HG02970 (cell line): ENCODE measurements around the gene FBXL2.

Source experiments
- ATAC-seq: cut with Tn5 transposase; IDR thresholded peaks from one replicate; pipeline ENCODE4 v1.9.1; 2021; ENCODE audit warnings: mild to moderate bottlenecking, moderate library complexity, moderate number of reproducible peaks; ENCODE audit not compliant: unreplicated experiment, low FRiP score

The FBXL2 gene, protein sequence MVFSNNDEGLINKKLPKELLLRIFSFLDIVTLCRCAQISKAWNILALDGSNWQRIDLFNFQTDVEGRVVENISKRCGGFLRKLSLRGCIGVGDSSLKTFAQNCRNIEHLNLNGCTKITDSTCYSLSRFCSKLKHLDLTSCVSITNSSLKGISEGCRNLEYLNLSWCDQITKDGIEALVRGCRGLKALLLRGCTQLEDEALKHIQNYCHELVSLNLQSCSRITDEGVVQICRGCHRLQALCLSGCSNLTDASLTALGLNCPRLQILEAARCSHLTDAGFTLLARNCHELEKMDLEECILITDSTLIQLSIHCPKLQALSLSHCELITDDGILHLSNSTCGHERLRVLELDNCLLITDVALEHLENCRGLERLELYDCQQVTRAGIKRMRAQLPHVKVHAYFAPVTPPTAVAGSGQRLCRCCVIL

DNA sequence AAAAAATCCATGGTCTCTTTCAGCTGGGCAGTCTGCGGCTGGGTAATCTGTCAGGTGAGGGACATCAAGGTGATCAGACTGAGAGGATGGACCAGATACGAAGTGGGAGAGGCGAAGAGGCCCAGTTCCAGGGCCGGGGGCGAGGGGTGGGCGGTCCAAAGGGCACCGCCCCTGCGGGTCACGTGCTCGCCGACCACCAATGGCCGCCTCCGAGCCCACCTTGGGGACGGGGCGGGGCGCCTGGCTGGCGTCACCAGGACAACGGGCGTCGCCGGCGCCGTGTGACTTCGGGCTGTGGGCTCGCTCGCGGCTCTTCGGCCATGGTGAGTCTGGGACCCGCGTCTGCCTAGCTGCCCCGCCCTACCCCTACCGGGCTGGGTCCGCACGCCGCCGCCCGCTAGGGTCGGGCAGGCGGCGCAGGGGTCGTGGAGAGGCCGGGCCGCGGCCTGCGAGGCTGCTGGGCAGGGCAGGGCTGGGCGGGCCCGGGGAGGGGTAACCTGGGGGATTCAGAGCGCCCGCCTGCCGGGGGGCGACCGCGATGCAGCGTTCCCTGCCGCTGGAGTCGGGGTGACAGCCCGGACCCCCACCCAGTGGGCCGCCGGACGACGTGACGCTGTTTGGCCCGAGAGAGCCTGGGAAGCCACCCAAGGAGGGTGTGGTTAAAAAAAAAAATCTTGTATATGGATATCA is at the start of gene FBXL2:
TSS of gene FBXL2 (plus strand) at position 250 of the 690 bp plus-strand sequence. CDS start at position 321, 71 bp downstream.
- ATAC-seq, result peak; percentile 55

DNA sequence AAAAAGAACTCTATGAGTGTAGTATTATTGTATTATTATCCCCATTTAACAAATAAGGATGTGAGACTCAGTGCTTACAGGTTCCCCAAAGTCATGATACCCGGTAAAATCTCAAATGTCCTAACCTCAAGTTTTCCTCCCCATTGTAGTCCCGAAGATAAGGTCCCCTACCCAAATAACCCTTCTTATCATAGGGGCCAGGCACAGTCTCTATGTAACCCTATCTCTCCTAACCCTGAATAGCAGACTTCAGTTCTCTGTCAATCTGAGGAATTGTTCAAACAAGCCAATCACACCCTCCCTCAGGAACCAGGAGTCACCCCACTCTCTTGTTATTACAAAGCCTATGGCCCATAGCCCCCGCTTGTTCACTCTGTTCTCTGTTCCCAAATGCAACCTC is 48.2 kb upstream of the FBXL2 start:
- no peak for ATAC-seq

- ATAC-seq, result no peak
Observed at GRCh38 chr3:33229947-33230346, 47.3 kb upstream of the FBXL2 start.

DNA sequence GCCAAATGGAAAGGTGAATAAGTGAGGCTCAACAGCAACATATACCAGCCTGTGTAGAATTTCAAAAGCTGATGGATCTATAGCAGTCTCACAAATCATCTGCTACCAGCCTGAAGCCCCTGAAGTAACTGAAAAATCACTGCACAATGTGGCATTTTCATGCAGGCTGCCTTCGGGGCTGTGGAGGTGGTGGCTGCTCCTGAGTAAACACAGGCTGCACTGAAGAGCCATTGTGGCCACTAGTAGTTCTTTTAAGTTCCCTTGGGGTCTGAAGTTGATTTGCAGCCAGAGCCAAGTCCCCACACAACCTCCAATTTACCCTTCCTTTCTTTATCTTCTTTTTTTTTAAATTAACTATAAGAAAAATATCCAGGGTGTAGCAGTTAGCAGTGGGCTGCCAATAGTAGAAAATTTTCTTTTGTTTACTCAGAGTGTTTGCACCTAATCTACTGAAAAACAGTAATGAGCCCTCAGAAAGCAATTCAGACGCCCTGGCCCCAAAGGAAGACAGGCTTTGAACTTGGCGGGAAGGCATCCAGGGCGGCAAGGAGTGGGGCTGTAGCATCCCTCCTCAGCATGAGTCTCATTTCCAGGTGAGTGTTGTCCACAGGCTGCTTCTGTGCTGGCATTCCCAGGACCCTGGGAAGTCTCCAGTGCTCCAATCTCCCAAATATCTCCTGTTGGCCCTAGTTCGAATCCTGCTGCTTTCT is 45.3 kb upstream of the FBXL2 start:
- ATAC-seq, result no peak

GRCh38 chr3:33233884-33234283 is 43.4 kb upstream of the FBXL2 start:
- ATAC-seq, result no peak

DNA sequence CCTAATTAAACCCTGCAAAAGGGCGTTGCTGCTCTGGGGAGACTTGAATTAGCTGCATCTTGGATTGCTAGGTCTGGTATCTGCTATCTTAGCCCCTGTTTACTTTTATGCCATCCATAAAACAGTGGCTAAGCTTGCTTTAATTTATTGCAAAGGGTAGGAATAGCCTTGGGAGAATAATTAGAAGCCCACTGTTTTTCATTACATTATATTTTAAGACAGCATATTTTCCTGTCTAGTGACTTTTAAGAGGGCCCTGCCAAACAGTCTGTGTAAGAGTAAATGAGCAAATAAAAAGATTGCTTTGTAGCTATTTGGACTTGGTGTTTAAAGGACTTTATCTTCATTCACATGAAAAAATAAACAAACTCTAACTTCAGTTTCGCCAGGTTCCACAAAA is 41.2 kb upstream of the FBXL2 start:
- ATAC-seq, result no peak

DNA sequence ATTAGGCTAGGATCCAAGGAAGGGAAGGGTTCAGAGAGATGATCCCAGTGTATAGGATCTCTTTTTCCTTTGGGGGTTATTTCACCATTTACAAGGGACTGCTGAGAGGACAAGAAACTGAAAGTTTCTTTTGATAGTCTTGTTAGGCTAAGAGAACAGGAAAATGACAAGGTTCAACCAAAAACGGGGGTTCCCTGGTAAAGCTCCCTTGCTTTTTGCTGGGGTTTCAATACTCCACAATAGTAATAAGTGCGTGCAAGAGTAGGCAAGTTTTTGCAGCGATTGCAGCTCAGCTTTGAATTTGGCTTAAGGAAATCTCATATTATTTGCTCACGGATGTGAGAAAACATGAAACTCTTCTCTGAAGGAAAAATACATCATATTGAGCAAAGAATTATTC is 39.8 kb upstream of the FBXL2 start:
- no peak for ATAC-seq

DNA sequence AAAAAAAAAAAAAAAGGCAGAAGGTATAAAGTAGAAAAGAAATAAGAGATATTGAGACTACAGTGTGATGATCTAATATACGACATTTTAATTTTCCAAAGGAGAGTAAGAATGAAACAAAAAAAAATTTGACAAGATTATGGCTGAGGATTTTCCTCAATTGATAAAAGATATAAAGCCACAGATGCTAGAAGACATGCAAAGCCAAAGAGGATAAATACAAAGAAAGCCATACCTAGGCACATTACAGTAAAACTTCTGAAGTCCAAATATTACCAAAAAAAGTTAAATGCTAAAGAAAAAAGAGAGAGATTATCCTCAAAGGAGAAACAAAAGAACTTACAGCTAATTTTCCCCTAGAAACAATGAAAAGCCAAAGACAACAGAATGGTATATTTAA is 38.3 kb upstream of the FBXL2 start:
- no peak for ATAC-seq

GRCh38 chr3:33240261-33240660 is 37.0 kb upstream of the FBXL2 start:
- ATAC-seq, result no peak

DNA sequence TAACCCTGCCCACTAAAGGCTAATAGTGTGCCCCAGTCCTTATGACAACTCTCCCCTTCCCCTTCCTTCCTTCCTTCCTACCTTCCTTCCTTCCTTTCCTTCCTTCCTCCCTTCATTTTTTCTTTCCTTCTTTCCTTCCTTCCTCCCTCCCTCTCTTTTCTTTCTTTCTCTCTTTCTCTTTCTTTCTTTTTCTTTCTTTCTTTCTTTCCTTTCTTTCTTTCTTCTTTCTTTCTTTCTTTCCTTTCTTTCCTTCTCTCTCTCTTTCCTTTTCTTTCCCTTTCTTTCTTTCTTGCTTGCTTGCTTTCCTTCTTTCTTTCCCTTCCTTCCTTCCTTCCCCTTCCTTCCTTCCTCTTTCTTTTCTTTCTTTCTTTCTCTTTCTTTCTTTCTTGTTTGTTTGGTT is 30.5 kb upstream of the FBXL2 start:
- no peak for ATAC-seq

DNA sequence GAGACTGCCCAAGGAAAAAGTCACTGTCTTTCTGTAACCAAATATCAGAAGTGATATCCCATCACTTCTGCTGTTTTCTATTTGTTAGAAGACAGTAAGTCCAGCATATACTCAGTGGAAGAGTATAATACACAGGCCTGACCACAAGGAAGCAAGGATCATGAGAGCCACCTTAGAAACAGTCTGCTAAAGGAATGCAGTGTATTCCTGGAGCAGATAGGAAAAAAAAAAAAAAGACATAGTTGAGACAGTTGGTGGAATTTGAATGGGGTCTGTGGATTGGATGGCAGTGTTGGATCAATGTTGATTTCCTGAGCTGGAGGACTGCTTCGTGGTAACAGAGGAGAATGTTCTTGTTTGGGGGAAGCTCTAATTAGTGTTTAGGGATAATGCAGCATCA is 26.5 kb upstream of the FBXL2 start:
- no peak for ATAC-seq

- no peak for ATAC-seq
Observed at GRCh38 chr3:33256249-33256648, 21.0 kb upstream of the FBXL2 start.

- no peak for ATAC-seq
Observed at GRCh38 chr3:33260104-33260503, 17.1 kb upstream of the FBXL2 start.

- no peak for ATAC-seq
Observed at GRCh38 chr3:33269385-33269784, 7.9 kb upstream of the FBXL2 start.

- ATAC-seq, result no peak
Observed at GRCh38 chr3:33271324-33271723, 5.9 kb upstream of the FBXL2 start.

DNA sequence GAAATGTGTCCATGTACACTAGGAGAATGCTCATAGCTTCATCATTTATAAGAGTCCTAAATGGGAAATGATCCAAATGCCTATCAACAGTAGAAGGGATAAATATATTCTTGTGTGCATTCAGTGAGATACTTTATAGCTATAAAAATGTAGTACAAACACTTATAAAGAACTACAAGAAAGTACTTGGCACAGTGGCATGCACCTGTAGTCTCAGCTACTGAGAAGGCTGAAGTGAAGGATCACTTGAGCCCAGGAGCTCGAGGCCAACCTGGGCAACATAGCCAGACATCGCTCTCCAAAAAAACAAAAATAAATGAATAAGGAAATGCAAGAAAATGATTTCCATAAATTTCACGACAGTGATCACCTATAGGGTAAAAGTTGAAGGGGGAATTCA is 3.6 kb upstream of the FBXL2 start:
- no peak for ATAC-seq

DNA sequence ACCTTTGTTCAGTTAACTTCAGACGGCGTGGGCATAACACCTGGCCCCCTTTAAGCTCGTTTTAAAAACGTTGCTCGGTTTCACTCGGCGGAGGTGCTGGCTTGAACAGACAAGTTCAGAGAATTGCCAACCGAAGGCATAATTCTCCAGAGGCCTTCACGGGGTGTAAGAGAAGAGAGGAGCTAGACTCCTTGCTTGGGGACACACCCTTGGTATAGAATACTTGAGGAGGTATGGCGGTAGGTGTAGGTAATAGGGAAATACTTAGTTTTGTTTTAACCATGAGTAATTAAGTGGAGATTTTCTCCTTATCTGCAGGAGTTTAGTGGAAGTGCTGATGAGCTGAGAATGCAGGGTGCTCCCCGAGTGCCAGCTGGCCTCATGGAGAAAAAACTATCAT is 921 bp downstream of the FBXL2 start:
- ATAC-seq, result no peak

GRCh38 chr3:33287672-33288282 is 10.5 kb downstream of the FBXL2 start:
- ATAC-seq, result no peak

DNA sequence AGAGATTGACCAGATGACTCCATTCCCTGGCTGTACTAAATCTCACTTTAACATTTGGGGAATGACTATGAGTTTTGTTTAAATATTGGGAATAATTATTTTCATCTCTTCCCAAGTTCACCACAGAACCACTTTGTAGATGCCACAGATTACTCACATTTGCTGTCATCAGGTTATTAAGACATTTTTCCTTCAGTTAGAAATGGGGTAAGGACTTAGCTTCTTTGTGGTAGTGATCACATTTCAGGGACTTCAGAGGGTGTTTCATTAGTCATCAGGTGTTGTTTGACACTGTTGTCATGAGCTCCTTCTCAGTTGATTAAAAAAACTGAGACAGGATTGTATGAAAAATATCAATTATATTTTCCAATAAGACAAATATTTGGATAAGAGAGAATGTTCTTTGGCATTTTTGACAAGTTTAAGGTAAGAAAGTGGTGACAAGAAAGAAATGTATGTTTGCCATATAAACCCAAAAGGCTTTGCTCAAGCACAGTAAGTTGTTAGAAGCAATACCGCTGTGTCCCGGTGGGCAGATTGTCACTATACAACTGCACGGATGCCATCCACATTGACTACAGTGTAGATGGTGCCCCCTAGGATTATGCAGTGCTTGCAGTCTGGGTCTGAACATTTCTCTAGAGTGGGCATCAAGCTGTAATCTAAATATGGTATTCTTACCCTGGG is 22.3 kb downstream of the FBXL2 start:
- ATAC-seq, result no peak

- ATAC-seq, result no peak
Observed at GRCh38 chr3:33312361-33312760, 35.1 kb downstream of the FBXL2 start.
